NCI-H1092 treated with DMSO at 0.1 percent for 48 hours (cell line): Measurements from ENCODE around the gene KCNQ1OT1.
"Not testable (repeated sequence)": the region's sequence is repeated elsewhere in the genome, so short reads cannot be mapped to it uniquely, and the experiment has no call there.

Experiments used
- DNase-seq: peaks from one replicate; lab custom pipeline; 2025; lab: John Stamatoyannopoulos, UW

Gene KCNQ1OT1

GRCh38 chr11:2652333-2653197 lies 47.2 kb downstream of the KCNQ1OT1 start:
- DNase-seq: no peak

- DNase-seq: no peak
Measured at GRCh38 chr11:2651826-2652271, 47.9 kb downstream of the KCNQ1OT1 start.

- DNase-seq: no peak
Measured at GRCh38 chr11:2651054-2651617, 48.7 kb downstream of the KCNQ1OT1 start.

GRCh38 chr11:2650343-2650867 lies 49.4 kb downstream of the KCNQ1OT1 start:
- DNase-seq: no peak

DNA sequence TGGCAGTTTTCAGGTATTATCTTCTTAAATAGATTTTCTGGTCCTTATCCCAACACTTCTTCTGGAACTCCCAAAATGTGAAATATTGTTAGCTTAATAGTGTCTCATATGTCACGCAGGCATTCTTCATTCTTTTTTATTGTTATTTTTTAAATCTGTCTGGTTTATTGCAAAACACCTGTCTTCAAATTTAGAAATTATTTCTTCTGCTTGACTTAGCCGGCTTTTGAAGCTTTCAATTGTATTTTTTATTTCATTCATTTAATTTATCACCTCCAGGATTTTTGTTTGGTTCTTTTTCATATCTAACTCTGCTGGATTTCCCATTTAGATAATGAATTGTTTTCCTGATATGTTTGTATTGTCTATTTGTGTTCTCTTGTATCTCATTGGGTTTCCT lies 49.9 kb downstream of the KCNQ1OT1 start:
- no peak for DNase-seq

- DNase-seq: no peak
Measured at GRCh38 chr11:2649400-2649799, 50.4 kb downstream of the KCNQ1OT1 start.

DNA sequence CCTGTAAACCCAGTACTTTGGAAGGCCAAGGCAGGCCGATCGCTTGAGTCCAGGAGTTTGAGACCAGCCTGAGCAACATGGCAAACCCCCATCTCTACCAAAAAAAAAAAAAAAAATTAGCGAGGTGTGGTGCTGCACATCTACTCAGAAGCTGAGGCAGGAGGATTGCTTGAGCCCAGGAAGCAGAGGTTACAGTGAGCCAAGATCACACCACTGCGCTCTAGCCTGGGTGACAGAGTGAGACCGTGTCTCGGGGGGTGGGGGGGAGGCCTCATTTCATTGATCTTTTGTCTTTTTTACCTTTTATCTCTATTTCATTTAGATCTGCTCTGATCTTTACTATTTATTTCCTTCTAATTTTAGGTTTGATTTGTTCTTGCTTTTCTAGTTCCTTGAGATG lies 51.8 kb downstream of the KCNQ1OT1 start:
- DNase-seq: no peak

DNA sequence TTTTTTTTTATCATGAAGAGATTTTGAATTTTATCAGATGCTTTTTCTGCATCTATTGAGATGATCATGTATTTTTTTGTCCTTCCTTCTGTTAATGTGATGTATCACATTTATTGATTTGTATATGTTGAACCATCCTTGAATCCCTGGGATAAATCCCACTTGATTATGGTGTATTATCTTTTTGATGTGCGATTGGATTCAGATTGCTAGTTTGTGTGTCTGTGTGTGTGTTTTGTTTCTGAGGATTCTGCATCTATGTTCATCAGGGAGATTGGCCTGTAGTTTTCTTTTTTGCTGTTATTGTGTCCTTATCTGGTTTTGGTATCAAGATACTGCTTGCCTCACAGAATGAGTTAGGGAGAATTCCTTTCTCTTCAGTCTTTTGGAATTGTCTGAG lies 52.6 kb downstream of the KCNQ1OT1 start:
- no peak for DNase-seq

DNA sequence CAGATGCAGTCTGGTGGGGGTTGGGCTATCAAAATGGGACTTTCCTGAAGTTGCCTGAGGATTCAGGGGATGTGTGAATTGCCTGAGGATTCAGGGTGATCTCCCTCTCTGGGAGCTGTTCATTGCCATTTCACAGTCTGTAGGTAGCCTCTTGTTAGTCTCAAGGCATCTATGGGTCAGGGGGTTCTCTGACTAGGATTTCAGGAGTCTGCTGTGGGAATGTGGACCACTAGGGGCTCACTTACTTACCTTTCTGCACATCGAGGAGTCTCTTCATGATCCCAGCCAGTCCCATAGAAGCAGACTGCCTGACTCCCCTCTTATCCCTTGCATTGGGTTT lies 54.0 kb downstream of the KCNQ1OT1 start:
- DNase-seq: no peak

DNA sequence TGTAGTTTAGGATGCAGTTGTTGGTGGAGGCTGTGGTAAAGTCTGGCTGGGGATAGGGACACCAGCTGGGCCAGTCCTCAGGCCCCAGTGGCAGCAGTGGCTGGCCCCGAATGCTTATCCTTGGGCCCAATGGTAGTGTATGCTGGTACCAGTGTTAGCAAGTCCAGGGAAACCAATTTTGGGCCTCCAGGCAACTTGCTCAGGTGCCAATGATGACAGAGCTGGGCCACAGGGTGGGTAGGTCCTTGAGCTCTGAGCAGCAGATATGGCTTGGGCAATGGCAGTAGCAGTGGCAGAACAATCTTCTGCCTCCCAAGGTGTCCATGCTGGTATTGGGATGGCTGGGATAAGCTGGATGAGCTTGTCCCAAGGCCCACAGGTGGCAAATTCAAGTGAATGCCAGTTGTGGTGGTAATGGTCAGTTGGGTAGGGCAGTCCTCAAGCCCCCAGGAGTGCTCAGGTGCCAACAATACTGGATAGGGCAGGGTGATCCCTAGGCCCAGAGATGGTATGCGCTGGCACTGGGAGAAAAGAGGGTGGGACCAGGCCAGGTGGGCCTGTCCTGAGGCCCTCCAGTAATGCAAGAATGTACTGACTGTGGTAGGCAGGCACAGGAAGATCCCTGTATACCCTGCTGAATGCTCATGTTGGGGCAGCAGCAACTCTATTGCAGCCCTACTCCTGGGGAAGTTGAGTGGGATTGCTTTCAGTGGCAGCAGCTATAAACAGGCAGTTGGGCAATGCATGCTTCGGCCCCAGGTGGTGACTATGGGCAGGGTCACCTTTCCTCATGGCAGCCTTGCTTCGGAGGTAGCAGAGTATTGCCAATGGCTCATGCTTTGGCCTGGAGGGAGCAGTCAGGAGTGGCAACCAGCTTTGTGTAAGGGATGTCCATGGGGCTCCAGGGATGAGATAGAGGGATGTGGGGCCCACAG lies 54.7 kb downstream of the KCNQ1OT1 start:
- no peak for DNase-seq

GRCh38 chr11:2643746-2644145 lies 56.0 kb downstream of the KCNQ1OT1 start:
- DNase-seq: no peak

DNA sequence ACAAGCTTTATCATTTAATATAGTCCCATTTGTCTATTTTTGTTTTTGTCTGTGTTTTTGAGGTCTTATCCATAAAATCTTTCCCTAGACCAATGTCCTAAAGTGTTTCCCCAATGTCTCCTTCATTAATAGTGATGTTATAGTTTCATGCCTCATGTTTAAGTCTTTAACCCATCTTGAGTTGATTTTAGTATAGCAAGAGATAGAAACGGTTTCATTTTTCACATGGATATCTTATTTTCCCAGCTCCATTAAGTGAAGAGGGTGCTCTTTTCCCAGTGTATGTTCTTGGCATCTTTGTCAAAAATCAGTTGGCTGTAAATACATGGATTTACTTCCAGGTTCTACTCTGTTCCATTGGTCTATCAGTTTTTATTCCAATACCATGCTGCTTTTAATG lies 58.2 kb downstream of the KCNQ1OT1 start:
- DNase-seq: no peak

DNA sequence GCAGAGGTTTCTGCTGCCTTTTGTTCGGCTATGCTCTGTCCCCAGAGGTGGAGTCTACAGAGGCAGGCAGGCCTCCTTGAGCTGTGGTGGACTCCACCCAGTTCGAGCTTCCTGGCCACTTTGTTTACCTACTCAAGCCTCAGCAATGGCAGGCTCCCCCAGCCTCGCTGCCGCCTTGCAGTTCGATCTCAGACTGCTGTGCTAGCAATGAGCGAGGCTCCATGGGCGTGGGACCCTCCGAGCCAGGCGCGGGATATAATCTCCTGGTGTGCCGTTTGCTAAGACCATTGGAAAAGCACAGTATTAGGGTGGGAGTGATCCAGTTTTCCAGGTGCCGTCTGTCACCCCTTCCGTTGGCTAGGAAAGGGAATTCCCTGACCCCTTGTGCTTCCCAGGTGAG lies 60.0 kb downstream of the KCNQ1OT1 start:
- not testable (repeated sequence) for DNase-seq

GRCh38 chr11:2631161-2631560 lies 68.6 kb downstream of the KCNQ1OT1 start:
- DNase-seq: no peak

DNA sequence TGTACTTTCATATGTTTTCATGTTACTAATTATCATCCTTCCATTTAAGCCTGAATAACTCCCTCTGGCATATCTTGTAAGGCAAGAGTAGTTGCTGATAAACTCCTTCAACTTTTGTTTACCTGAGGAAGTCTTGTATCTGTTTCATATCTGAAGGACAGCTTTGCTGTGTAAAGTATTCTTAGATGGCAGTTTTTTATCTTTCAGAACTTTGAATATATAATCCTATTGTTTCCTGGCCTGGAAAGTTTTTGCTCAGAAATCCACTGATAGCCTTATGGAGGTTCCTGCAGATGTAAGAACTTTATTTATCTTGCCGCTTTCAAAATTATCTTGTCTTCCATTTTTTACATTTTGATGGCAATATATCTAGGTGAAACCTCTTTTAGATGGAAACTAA lies 69.1 kb downstream of the KCNQ1OT1 start:
- no peak for DNase-seq

DNA sequence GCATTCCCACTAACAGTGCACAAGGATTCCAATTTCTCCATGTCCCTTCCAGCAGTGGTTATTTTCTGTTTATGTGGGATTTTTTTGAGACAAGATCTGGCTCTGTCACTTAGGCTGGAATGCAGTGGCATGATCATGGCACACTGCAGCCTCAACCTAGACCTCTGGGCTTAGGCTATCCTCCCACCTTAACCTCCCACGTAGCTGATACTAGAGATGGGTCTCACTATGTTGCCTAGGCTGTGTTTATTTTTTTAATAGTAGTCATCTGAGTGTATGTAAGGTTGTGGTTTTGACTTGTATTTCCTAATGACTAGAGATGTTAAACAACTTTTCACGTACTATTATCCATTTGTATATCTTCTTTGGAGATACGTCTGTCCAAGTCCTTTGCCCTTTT lies 74.6 kb downstream of the KCNQ1OT1 start:
- no peak for DNase-seq

- DNase-seq: no peak
Measured at GRCh38 chr11:2621894-2622293, 77.9 kb downstream of the KCNQ1OT1 start.

- no peak for DNase-seq
Measured at GRCh38 chr11:2612884-2613571, 86.8 kb downstream of the KCNQ1OT1 start.

GRCh38 chr11:2609345-2609744 lies 90.4 kb downstream of the KCNQ1OT1 start:
- no peak for DNase-seq

- DNase-seq: no peak
Measured at GRCh38 chr11:2599561-2600189, 100.1 kb downstream of the KCNQ1OT1 start.

GRCh38 chr11:2595204-2595603 lies 104.6 kb downstream of the KCNQ1OT1 start:
- DNase-seq: no peak
